Stimulated activated CD8-positive, alpha-beta memory T cell treated with anti-CD3 and anti-CD28 coated beads, Interleukin-15, amount 100 ng/mL, for 1 hour (primary cell): Measurements from ENCODE around the gene MS4A8.
"Not testable (repeated sequence)": the region's sequence is repeated elsewhere in the genome, so short reads cannot be mapped to it uniquely, and the experiment has no call there.

ENCODE experiments used
- DNase-seq: peaks from one replicate; pipeline ENCODE4 v3.0.0-alpha.2; 2020; ENCODE audit warnings: low read depth

MS4A8 gene, protein sequence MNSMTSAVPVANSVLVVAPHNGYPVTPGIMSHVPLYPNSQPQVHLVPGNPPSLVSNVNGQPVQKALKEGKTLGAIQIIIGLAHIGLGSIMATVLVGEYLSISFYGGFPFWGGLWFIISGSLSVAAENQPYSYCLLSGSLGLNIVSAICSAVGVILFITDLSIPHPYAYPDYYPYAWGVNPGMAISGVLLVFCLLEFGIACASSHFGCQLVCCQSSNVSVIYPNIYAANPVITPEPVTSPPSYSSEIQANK

DNA sequence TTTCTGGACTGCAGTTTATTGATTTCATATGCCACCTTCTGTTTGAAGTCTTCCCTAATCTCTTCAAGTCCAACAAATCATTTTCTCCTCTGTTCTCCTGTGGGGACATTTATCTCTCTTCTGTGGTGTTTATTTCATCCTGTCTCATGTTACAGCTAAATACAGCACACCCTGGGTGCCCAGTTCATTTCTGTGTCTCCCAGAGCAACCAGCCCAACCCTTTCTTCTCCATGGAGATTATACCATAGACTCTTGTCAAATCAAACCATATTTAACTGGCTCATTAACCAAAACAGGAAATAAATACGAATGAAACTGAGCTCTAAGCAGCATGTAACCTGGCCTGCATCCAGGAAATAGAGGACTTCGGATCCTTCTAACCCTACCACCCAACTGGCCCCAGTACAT, at the start of gene MS4A8:
TSS of gene MS4A8 (plus strand) at position 329 of the 408 bp plus-strand sequence. CDS start 1,249 bp downstream, outside the sequence.
- no peak for DNase-seq

DNA sequence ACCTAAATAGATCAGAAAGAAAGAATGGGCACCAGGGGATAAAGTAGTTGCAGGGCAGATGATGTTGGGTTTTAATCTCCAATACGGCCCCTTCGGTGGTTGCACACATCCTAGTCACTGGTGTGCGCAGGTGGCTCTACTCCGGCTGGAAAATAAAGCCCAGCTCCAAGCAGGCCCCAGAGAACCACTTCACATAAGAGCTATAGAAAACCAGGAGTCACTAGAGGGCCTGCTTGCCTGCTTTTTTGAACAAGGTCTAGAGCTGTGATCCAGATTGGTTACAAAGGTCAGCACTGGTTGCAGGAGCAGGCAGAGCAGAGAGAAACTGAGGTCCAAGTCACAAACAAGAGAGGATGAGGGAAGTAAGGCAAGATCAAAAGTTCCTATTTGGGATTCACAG, 41.5 kb upstream of the MS4A8 start:
- no peak for DNase-seq

DNA sequence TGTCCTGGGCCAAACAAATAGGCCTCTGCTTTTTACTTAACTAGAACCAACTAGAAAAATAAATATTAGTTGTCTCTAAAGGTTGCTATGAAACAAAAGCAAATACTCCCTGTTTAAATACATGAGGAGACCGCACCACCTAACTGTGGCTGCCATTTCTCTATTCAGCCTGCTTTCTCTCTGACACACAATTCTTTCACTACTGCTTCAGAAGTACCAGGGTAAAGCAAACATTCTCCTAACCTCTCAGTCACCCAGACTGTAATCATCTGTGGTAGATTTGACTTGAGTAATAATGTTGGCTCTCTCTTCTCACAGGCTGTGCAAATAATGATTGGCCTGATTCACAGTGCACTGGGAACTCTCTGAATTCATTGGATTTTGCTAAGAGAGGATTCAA, 41.0 kb upstream of the MS4A8 start:
- DNase-seq, result no peak

DNA sequence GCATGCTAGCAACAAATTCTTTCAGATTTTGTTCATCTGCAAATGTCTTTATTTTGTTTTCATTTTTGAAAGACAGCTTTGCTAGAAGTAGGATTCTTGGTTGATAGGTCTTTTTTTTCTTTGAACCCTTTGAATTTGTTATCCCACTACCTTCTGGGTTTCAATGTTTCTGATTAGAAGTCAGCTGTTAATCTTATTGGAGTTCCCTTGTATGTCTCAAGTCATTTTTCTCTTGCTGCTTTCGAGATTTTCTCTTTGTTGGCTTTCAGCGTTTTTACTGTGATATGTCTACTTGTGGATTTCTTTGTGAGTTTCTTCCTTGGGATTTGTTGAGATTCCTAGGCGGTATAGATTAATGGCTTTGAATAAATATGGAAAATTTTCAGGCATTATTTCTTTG, 27.2 kb upstream of the MS4A8 start:
- DNase-seq, result no peak

DNA sequence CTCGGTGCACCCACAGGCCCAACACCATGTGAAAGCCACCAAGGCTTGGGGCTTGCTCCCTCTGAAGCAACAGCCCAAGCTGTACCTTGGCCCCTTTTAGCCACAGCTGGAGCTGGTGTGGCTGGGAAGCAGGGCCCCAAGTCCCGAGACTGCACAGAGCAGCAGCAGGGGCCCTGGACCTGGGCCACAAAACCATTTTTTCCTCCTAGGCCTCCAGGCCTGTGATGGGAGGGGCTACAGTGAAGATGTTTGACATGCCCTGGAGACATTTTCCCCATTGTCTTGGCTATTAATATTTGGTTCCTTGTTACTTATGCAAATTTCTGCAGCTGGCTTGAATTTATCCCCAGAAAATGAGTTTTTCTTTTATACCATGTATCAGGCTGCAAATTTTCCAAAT, 21.2 kb upstream of the MS4A8 start:
- not testable (repeated sequence) for DNase-seq

DNA sequence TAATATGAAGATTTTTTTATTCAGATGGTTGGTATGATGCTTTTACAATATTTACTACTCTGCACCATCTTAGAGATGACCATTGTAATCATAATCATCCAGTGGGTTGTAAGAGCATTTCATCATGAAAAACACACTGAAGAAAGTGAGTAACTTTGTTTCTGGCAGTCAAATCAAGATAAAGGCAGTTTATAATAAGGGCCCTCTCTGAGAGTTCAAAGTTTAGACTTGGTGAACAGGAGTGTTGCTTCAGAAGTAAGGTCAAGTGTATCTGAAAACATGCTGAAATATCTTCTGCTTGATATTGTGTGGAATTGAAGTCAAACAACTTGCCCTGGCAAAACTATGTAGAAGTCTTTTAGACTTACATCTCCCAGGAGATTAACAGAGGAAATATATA, 19.5 kb upstream of the MS4A8 start:
- no peak for DNase-seq

DNA sequence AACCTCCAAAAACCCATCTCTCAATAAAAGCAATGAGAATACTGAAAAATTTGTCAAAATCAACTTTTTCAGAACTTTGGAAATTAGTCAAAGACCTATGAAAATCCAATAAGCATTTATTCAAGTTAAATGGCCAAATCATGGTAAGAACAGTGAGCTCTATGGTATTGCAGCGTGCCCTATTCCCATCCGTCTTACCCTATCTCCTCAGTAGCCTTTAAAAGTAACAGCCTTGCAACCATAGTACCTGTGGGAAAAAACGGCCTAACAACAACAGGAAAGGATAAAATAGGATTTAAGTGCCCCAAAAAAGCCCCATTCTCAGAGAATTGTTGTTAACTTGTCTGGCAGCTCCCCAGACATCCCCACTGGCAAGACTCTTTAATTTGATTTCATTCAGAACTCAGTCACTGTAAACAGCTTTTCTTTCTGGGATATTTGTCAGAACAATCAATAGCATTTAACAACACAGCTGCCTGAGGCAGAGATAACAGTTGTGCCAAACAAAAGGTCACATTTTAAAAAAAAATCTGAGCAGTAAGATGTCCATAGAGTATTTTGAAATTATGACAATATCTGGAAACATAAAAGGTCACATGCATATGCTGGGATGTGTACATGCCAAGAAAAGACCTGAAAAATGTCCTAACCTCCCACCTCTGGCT, 18.8 kb upstream of the MS4A8 start:
- no peak for DNase-seq

DNA sequence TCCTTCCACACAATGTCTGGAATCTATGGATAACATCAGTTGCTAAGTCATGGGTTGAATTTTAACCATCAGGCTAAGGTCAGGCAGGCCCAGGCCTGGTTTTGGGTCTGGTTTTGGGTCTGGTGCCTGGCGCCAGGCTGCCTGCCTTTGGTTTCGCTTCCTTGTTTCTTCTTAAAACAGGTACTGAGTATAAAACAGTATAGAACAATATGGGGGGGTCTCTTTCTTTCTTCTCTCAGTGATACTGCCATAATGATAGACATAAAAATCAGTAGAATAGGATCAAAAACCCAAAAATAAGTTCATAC, 14.9 kb upstream of the MS4A8 start:
- not testable (repeated sequence) for DNase-seq

DNA sequence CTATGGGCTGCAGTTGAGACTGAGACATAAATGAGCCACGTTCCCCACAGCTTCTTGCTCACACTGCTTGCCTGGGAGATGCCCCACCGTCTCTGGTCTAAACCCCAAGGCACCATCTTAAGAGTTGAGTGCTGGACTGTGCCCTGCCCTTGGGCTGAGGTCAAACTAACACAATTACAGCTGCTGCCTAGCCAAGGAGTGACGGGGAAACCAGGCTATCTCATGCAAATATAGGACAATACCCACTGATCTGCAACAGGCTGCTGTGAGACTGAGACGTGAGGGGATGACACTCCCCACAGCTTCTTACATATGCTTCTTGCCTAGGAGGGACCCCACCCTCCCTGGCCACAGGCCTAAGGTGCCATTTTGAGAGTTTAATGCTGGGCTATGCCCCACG, 7.8 kb upstream of the MS4A8 start:
- DNase-seq, result no peak

DNA sequence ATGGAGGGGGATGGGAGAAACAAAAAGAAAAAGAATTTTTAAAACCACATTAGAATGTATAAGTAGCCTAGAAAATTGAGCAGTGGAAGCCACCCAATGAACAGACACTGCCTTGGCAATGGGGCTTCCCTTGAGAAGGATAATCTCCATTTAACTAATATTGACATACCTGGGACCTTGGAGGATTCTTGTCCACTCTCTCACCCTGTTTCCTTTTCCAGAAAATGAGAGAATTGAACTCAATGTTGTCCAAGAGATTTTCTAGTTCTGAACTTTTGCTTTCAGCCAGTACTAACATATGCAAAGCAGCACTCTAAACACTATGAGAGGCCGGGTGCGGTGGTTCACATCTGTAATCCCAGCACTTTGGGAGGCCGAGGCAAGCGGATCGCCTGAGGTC, 524 bp downstream of the MS4A8 start:
- no peak for DNase-seq

DNA sequence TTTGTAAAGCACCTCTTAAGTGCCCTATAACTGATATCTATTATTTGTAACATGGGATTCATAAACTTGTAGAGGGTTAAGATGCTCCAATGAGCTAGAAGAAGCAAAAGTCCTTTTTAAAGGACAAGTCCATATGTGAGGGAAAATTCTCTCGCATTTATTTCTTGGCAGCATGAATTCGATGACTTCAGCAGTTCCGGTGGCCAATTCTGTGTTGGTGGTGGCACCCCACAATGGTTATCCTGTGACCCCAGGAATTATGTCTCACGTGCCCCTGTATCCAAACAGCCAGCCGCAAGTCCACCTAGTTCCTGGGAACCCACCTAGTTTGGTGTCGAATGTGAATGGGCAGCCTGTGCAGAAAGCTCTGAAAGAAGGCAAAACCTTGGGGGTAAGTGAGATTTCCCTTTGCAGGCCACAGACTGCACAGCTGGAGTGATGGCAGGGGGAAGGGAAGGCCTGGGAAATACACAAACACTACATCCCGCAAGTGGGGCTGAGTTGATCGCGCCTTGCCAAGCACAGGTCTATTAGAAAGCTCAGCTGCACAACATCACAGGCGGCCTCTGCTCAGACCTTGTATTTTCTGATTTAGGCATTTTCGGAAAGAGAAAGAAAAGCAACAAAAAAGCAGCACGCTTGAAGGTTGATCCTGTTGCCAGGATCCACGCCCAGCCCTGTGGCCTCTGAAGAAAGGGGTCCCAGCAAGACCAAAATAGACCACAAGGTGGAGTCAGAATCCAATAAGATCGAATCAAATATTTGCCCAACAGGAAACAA, 1.5 kb downstream of the MS4A8 start:
- DNase-seq, result no peak

DNA sequence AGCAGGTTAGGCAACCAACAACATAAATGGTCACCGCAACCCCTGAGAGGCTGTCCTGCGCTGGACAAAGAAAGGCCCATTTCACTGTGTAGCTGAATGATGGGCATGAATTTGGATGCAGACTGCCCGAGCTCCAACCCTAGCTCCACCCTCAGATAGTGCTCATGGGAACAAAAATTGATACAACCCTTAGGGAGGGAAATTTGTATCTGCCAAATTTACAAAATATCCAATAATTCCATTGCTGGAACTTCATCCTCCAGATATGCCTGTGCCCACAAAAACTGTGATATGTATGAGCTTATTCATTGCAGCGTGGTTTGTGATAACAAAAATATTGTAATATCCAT, 2.0 kb downstream of the MS4A8 start:
- no peak for DNase-seq

DNA sequence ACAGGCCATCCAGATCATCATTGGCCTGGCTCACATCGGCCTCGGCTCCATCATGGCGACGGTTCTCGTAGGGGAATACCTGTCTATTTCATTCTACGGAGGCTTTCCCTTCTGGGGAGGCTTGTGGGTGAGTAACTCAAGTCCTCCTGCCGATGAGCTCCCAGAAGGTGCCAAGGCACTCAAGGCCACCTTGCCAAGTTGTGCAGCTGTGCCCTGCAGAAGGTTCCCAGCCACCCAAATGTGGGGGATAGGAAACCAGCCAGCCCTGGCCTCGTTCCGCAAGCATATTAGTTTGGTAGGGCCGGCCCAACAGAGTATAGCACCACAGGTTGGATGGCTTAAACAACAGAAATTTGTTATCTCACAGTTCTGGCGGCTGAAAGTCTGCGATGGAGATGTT, 4.0 kb downstream of the MS4A8 start:
- DNase-seq, result no peak

DNA sequence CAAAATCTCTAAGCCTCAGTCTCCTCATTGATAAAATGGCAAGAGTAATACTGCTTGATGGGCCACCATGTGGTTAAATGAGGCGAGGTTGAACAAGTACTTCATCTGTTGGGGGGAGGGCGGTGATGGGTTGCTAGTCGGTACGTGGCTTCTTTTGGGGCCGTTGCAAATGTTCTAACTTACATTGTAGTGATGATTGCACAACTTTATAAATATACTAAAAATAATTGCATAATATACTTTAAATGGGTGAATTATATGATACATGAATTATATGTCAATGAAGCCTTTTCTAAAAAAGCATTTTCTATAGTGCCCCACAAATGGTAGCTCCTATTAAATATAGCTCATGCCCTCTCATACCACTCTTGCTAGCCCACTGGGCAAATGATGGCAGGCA, 6.5 kb downstream of the MS4A8 start:
- DNase-seq, result no peak

DNA sequence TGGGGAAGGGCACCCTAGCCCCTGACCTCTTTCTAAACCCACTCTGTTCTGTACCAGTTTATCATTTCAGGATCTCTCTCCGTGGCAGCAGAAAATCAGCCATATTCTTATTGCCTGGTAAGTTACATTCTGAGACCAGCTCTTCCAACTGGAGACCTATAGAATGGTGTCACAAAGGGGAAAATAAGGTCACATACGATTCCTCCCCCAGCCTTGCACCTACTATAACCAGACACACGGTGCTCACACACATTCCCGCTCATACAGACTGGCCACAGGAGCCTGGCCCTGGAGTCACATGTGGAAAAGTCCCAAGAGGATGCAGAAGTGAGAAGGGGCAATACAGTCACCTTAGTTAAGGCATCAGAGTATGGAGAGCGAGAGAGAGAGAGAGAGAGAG, 7.5 kb downstream of the MS4A8 start:
- no peak for DNase-seq

DNA sequence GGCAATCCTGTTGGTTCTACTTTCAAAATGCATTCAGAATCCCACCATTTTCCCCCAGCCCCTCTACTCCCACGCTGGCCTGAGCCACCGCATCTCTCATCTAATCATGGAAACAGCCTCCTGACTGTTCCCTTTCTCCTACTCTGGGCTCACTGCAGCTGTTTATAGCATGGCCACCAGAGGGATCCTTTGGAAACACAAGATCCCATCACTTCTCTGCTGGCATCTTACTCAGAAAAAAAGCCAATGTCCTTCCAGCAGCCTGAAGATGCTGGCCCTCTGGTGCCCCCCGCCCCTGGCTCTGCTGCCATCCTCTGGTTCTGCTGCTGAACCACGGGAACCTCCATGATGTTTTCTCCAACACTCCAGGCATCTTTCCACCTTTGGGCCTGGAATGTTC, 11.1 kb downstream of the MS4A8 start:
- no peak for DNase-seq

DNA sequence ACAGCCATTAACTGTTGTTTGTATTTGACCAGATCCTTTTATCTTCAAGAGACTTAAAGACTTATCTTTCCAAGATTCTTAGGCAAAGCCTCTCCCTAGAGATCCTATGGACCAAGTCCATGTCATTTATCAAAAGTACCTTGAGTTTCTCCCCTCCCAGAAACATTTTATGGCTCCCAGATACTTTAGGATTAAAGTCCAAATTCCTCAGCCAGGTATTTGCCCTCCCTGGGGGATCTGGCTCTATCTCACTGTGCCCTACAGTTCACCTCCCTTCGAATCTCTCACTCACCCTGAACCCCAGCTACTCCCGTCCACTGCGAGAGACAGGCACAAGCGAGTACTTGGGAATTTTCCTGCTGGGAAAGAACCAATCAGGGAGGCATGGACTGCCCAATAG, 11.9 kb downstream of the MS4A8 start:
- DNase-seq, result no peak

DNA sequence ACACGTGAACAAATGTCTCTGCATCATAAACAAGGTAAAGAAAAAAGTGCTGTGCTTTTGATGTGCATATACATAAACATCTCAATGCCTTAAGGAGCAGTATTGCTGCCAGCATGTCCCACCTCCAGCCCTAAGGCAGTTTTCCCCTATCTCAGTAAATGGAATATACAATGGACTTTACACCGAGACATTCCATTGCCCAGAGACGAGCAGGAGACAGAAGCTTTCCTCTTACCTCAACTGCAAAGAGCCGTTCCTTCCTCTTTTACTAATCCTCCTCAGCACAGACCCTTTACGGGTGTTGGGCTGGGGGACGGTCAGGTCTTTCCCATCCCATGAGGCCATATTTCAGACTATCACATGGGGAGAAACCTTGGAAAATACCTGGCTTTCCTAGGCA, 14.0 kb downstream of the MS4A8 start:
- not testable (repeated sequence) for DNase-seq

DNA sequence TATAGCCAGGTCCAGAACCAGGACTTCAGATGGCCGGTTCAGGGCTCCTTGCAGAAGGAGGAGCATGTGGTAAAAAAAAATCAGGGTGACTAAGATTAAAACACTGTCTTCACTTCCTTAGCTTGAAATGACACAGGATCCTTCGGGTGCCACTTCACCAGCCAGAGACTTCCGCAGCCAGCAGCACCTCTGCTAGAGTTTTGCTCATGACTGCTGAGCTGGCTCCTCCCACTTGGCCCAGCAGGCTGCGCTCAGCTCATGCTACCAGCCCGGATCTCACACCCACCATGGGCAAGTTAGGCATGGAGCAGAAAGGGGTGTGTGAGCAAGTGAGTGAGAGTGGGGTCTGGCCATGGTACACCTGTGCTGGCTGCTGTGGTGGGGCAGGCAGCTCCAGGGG, 18.5 kb downstream of the MS4A8 start:
- no peak for DNase-seq

DNA sequence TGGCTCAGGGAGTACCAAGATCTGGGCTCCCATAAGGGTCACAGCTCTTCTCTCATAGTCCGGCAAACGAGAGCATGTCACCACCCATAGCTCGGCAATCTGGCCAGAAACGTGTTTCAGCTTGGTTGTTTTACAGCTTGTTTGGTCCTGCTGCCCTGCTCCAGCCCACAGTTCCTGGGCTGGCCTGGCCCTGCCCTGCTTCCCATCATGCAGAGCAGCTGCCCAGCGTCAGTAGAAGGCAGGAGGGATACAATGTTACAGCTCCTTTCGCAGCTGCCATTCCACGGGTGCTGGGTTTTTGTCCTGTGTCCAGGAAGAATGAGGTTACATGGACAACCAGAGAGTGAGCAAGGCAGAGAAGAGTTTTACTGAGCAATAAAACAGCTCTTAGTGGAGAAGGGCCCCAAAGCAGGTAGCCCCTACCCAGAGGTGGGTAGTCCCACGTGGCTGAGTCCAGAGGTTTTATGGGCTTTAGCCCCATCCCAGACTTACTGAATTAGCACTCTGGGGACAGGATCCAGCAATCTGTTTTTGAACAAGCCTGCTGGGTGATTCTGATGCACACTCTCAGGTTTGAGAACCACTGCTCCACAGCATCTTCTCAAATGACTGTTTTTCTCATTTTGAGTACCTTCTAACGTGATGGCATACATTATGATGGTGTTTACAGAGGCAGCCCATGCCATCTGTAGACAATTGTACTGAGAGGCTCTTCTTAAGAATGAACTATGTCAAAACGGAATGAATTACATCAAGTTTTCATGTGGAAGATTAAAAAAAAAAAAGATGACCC, 19.3 kb downstream of the MS4A8 start:
- no peak for DNase-seq

DNA sequence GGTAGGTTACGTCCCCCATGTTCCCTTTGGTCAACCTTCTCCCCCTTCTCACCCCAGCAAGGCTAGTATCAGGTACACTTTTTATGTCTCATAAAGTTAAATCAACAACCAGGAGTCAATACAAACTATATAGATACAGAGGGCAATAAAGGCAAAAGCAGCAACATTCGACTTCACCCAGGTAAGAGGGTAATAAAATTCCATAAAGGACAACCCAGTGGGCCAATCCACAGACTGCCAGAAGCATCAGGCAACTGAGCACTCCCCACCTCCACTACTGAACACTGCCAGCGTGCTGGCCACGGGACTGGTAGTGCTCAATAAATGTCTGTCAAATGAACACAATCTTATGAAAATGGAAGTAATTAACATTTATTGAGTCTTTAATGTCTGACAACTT, 20.0 kb downstream of the MS4A8 start:
- no peak for DNase-seq

DNA sequence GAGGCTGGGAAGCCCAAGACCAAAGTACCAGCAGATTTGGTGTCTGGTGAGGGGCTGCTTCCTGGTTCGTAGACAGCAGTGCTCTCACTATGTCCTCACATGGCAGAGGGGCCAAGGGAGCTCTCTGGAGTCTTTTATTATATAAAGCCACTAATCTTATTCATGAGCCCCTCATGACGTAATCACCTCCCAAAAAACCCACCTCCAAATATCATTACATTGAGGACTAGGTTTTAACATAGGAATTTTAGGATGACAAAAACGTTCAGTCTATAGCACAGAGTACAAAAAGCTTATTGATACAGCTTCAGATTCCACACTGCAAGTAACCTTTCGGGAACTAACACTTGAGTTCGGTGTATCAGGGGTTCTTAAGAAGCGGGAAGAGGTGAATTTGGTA, 21.0 kb downstream of the MS4A8 start:
- no peak for DNase-seq

DNA sequence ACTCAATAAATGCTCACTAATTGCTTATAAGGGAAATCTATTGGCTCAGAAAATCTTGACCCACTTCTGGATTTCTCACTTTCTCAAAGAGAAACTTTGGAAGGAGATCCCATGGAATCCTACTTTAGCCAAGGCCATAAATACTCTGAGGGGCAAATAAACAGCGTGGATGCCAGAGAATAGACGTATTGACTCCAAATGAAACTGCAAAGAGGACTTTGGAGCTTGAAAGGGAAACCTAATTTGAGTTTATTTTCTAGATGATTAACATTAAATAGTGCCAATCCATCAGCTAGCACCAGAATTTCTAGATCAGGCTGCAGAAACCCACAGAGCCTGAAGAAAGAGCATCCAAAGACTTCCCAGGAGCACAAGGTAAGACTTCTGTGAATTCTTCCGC, 25.0 kb downstream of the MS4A8 start, which contains the start of gene MS4A18:
TSS of gene MS4A18 (plus strand) at position 301 of the 400 bp plus-strand sequence.
- DNase-seq, result no peak
